ENCODE measurements around the gene MBOAT7.

- TF ChIP-seq CTCF (IDR thresholded peaks at IDR 0.05; ENCODE audit: control extremely low read depth in 1 of 3, insufficient read depth in 1 of 3, low read depth in 1 of 3, low read length in 3 of 3) (no peak), SIN3A (conservative IDR thresholded peaks at IDR 0.05 in 1 of 2, IDR thresholded peaks at IDR 0.05 in 1 of 2; ENCODE audit: low read depth in 1 of 2, low read length in 2 of 2) (peak in 1 of 2 experiments; percentile 41; a peak in 1 of 4 replicates), SUZ12 (IDR thresholded peaks at IDR 0.05; ENCODE audit: low read length) (no peak), GABPA (IDR thresholded peaks at IDR 0.05; ENCODE audit: borderline replicate concordance, insufficient read depth, low read length) (no peak), SP1 (IDR thresholded peaks at IDR 0.05; ENCODE audit: low read depth, low read length) (peak; percentile 23; the same call in 1 of the 2 replicates), ZNF274 (IDR thresholded peaks at IDR 0.05; ENCODE audit: borderline replicate concordance, extremely low read depth, low read length) (no peak)
These were observed 539 bp upstream of the MBOAT7 start for GRCh38 chr19:54189735-54190502.
